PFSK-1 (cell line): ENCODE measurements around the gene PI4KA.

ENCODE experiments used
- FOXP2 ChIP-seq: optimal IDR thresholded peaks from 2 replicates; pipeline ENCODE3; 2011; ENCODE audit warnings: borderline replicate concordance, control low read depth, inconsistent platforms; ENCODE audit not compliant: insufficient read depth; ENCODE audit errors: extremely low read length, extremely low read depth
- POLR2AphosphoS5 ChIP-seq: IDR thresholded peaks from 2 replicates; pipeline ENCODE4 v1.6.1; 2012; ENCODE audit warnings: low read depth, mild to moderate bottlenecking, control low read depth, low read length, moderate library complexity
- SIN3A ChIP-seq: IDR thresholded peaks from 2 replicates; pipeline ENCODE4 v1.6.1; 2012; ENCODE audit warnings: mild to moderate bottlenecking, low read length, moderate library complexity, borderline replicate concordance; ENCODE audit not compliant: insufficient read depth
- TAF1 ChIP-seq: IDR thresholded peaks from 2 replicates; pipeline ENCODE4 v1.6.1; 2012; ENCODE audit warnings: low read length, control low read depth, borderline replicate concordance; ENCODE audit not compliant: insufficient read depth

DNA sequence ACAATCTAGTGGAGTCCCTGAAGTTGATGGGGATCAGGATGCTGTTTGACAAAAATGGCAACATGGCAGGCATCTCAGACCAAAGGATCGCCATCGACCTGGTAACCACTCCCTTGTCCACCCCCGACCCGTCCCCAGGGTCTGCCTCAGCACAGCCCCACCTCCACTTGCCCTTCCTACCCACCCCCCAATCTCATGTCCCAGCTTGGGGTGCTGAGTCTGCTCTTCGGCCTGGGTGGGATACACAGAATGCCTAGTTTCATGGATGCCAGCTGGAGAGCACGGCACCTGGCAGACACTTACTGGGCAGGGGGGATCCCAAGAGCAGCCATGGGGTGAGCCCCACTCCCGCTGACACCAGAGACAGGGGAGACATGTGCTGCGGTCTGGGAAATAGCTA lies 72.6 kb downstream of the PI4KA start:
- no peak for TF ChIP-seq SIN3A
- no peak for TF ChIP-seq POLR2AphosphoS5
- TF ChIP-seq FOXP2 = no peak
- TF ChIP-seq TAF1 = no peak
